Stimulated activated naive CD8-positive, alpha-beta T cell treated with anti-CD3 and anti-CD28 coated beads, Interleukin-15, Interleukin-2, amounts not matched to agents 100 ng/mL and 50 ng/mL, for 24 hours (primary cell): Measurements from ENCODE around the gene UBASH3B.
A peak's percentile ranks its signal among the peaks of the same experiment; 100 is the strongest.

Experiments
- H3K27ac Mint-ChIP-seq: one replicate; pipeline ENCODE4 v1.8.0; 2021; ENCODE audit warnings: mild to moderate bottlenecking, mixed read lengths
- H3K27me3 Mint-ChIP-seq: one replicate; pipeline ENCODE4 v1.8.0; 2021; ENCODE audit warnings: mixed read lengths
- H3K36me3 Mint-ChIP-seq: one replicate; pipeline ENCODE4 v1.8.0; 2021; ENCODE audit warnings: low read depth, mixed read lengths
- H3K4me1 Mint-ChIP-seq: one replicate; pipeline ENCODE4 v1.8.0; 2021; ENCODE audit warnings: low read depth, mixed read lengths
- H3K4me3 Mint-ChIP-seq: one replicate; pipeline ENCODE4 v1.8.0; 2021; ENCODE audit warnings: mild to moderate bottlenecking, mixed read lengths
- H3K9me3 Mint-ChIP-seq: one replicate; pipeline ENCODE4 v1.8.0; 2021; ENCODE audit warnings: mixed read lengths

UBASH3B gene

GRCh38 chr11:122773781-122774266 is 118.3 kb downstream of the UBASH3B start:
- Mint-ChIP-seq H3K4me3 (no peak overlapping the region), H3K27ac (no peak overlapping the region), H3K36me3 (peaks cover 40% of the 10 kb centered on the region), H3K9me3 (no peaks in the 10 kb centered on the region), H3K27me3 (no peaks in the 10 kb centered on the region), H3K4me1 (peaks cover 60% of the 10 kb centered on the region)

GRCh38 chr11:122775675-122776271 is 120.3 kb downstream of the UBASH3B start:
- no peak overlapping the region for H3K4me3 Mint-ChIP-seq
- no peaks in the 10 kb centered on the region for H3K9me3 Mint-ChIP-seq
- peaks cover 50% of the 10 kb centered on the region for H3K36me3 Mint-ChIP-seq
- peaks cover 72% of the 10 kb centered on the region for H3K4me1 Mint-ChIP-seq
- H3K27me3 Mint-ChIP-seq: no peaks in the 10 kb centered on the region
- H3K27ac Mint-ChIP-seq: peak overlapping the region; percentile 88

- Mint-ChIP-seq H3K4me1 (peaks cover 76% of the 10 kb centered on the region), H3K9me3 (no peaks in the 10 kb centered on the region), H3K27ac (peak overlapping the region; percentile 88), H3K4me3 (peak overlapping the region; percentile 45), H3K36me3 (peaks cover 58% of the 10 kb centered on the region), H3K27me3 (no peaks in the 10 kb centered on the region)
Observed at GRCh38 chr11:122776546-122776945, 121.0 kb downstream of the UBASH3B start.

GRCh38 chr11:122777343-122777742 is 121.8 kb downstream of the UBASH3B start:
- Mint-ChIP-seq H3K36me3 (peaks cover 59% of the 10 kb centered on the region), H3K27ac (peak overlapping the region; percentile 88), H3K27me3 (no peaks in the 10 kb centered on the region), H3K4me1 (peaks cover 76% of the 10 kb centered on the region), H3K9me3 (no peaks in the 10 kb centered on the region), H3K4me3 (peak overlapping the region; percentile 52)

GRCh38 chr11:122778148-122778547 is 122.6 kb downstream of the UBASH3B start:
- Mint-ChIP-seq H3K4me3 (peak overlapping the region; percentile 52), H3K4me1 (peaks cover 74% of the 10 kb centered on the region), H3K27me3 (no peaks in the 10 kb centered on the region), H3K27ac (peak overlapping the region; percentile 88), H3K36me3 (peaks cover 67% of the 10 kb centered on the region), H3K9me3 (no peaks in the 10 kb centered on the region)

GRCh38 chr11:122779047-122779629 is 123.6 kb downstream of the UBASH3B start:
- Mint-ChIP-seq H3K4me1 (peaks cover 64% of the 10 kb centered on the region), H3K27me3 (no peaks in the 10 kb centered on the region), H3K36me3 (peaks cover 76% of the 10 kb centered on the region), H3K4me3 (no peak overlapping the region), H3K9me3 (no peaks in the 10 kb centered on the region), H3K27ac (no peak overlapping the region)

- no peak overlapping the region for H3K4me3 Mint-ChIP-seq
- no peaks in the 10 kb centered on the region for H3K27me3 Mint-ChIP-seq
- peak overlapping the region; percentile 63 for H3K27ac Mint-ChIP-seq
- H3K36me3 Mint-ChIP-seq: peaks cover 88% of the 10 kb centered on the region
- no peaks in the 10 kb centered on the region for H3K9me3 Mint-ChIP-seq
- H3K4me1 Mint-ChIP-seq: peaks cover 51% of the 10 kb centered on the region
Observed at GRCh38 chr11:122780296-122780949, 124.9 kb downstream of the UBASH3B start.

- Mint-ChIP-seq H3K27me3 (no peaks in the 10 kb centered on the region), H3K27ac (no peak overlapping the region), H3K36me3 (peaks cover 76% of the 10 kb centered on the region)
Observed at GRCh38 chr11:122781378-122782195, 126.1 kb downstream of the UBASH3B start.

GRCh38 chr11:122782222-122782621 is 126.7 kb downstream of the UBASH3B start:
- Mint-ChIP-seq H3K36me3 (peaks cover 73% of the 10 kb centered on the region), H3K27ac (no peak overlapping the region), H3K27me3 (no peaks in the 10 kb centered on the region), H3K9me3 (no peaks in the 10 kb centered on the region), H3K4me1 (peaks cover 33% of the 10 kb centered on the region), H3K4me3 (no peak overlapping the region)

More at GRCh38 chr11:122781378-122782195, 126.1 kb downstream of the UBASH3B start:
- no peak overlapping the region for H3K4me3 Mint-ChIP-seq
- H3K4me1 Mint-ChIP-seq: peaks cover 39% of the 10 kb centered on the region
- no peaks in the 10 kb centered on the region for H3K9me3 Mint-ChIP-seq

- Mint-ChIP-seq H3K9me3 (no peaks in the 10 kb centered on the region), H3K36me3 (peaks cover 62% of the 10 kb centered on the region), H3K27ac (no peak overlapping the region), H3K27me3 (no peaks in the 10 kb centered on the region), H3K4me1 (peaks cover 11% of the 10 kb centered on the region), H3K4me3 (no peak overlapping the region)
Observed at GRCh38 chr11:122784325-122784955, 128.9 kb downstream of the UBASH3B start.

- Mint-ChIP-seq H3K9me3 (no peaks in the 10 kb centered on the region), H3K27ac (no peak overlapping the region), H3K36me3 (peaks cover 61% of the 10 kb centered on the region), H3K4me1 (peaks cover 5% of the 10 kb centered on the region), H3K4me3 (no peak overlapping the region), H3K27me3 (no peaks in the 10 kb centered on the region)
Observed at GRCh38 chr11:122785031-122785541, 129.6 kb downstream of the UBASH3B start.

GRCh38 chr11:122786896-122787295 is 131.4 kb downstream of the UBASH3B start:
- Mint-ChIP-seq H3K27ac (no peak overlapping the region), H3K27me3 (no peaks in the 10 kb centered on the region), H3K36me3 (peaks cover 56% of the 10 kb centered on the region), H3K4me3 (no peak overlapping the region), H3K9me3 (no peaks in the 10 kb centered on the region), H3K4me1 (no peaks in the 10 kb centered on the region)

GRCh38 chr11:122788781-122789535 is 133.4 kb downstream of the UBASH3B start:
- peaks cover 48% of the 10 kb centered on the region for H3K36me3 Mint-ChIP-seq
- no peaks in the 10 kb centered on the region for H3K9me3 Mint-ChIP-seq
- H3K4me3 Mint-ChIP-seq: no peak overlapping the region
- H3K27ac Mint-ChIP-seq: no peak overlapping the region
- H3K4me1 Mint-ChIP-seq: no peaks in the 10 kb centered on the region
- H3K27me3 Mint-ChIP-seq: no peaks in the 10 kb centered on the region

- no peak overlapping the region for H3K4me3 Mint-ChIP-seq
- no peaks in the 10 kb centered on the region for H3K9me3 Mint-ChIP-seq
- H3K36me3 Mint-ChIP-seq: peaks cover 43% of the 10 kb centered on the region
- H3K4me1 Mint-ChIP-seq: no peaks in the 10 kb centered on the region
- H3K27ac Mint-ChIP-seq: no peak overlapping the region
- no peaks in the 10 kb centered on the region for H3K27me3 Mint-ChIP-seq
Observed at GRCh38 chr11:122789907-122790306, 134.4 kb downstream of the UBASH3B start.
